Bronchial epithelial cell (primary cell): ENCODE measurements around the gene DOK3. TPM values are rescaled to one million over a fixed set of nuclear protein-coding genes. Genes with fewer than 3 reads are reported as not detected.

Source experiments
- DNase-seq: peaks from one replicate; pipeline ENCODE4 v3.0.0-alpha.2; 2010; ENCODE audit warnings: low read depth
- FAIRE-seq: peaks from 2 replicates; lab custom pipeline; 2011; peaks lifted over from hg19 to GRCh38; lab: Jason Lieb, UNC
- H3K27me3 ChIP-seq: 2 replicates; pipeline ENCODE4 v1.5.1; 2011; ENCODE audit warnings: low read length; ENCODE audit not compliant: control insufficient read depth, insufficient read depth
- H3K36me3 ChIP-seq: 2 replicates; pipeline ENCODE4 v1.5.1; 2011; ENCODE audit warnings: low read length; ENCODE audit not compliant: control insufficient read depth, insufficient read depth
- H3K4me3 ChIP-seq: 2 replicates; pipeline ENCODE4 v1.5.1; 2011; ENCODE audit warnings: mild to moderate bottlenecking, low read depth, low read length, control low read depth
- CTCF ChIP-seq: IDR thresholded peaks from 2 replicates; pipeline ENCODE4 v1.5.1; 2011; ENCODE audit warnings: mild to moderate bottlenecking, moderate library complexity, low read length, control low read depth, inconsistent platforms; ENCODE audit not compliant: insufficient read depth, severe bottlenecking
- total RNA-seq: library from RNA; depleted of rRNA; stranded (reverse); fragments of >200 nt; gene quantifications from 2 replicates; pipeline ENCODE4 v1.2.1, GENCODE V29; 2014

DOK3 gene
- total RNA-seq, 1 donor from 2014 or later = 0.53 TPM

- Histone ChIP-seq H3K36me3 (peaks cover 48% of the 10 kb centered on the region), H3K27me3 (no peaks in the 10 kb centered on the region), H3K4me3 (no peak overlapping the region)
- FAIRE-seq (no peak), DNase-seq (no peak)
- no peak for TF ChIP-seq CTCF
These were observed 16.8 kb downstream of the DOK3 start for GRCh38 chr5:177492841-177493240.

GRCh38 chr5:177491983-177492746, 17.5 kb downstream of the DOK3 start:
- FAIRE-seq (no peak), DNase-seq (no peak)
- Histone ChIP-seq H3K27me3 (no peaks in the 10 kb centered on the region), H3K4me3 (no peak overlapping the region), H3K36me3 (peaks cover 55% of the 10 kb centered on the region)
- no peak for TF ChIP-seq CTCF

- TF ChIP-seq CTCF = peak; percentile 72
- peaks cover 56% of the 10 kb centered on the region for H3K36me3 ChIP-seq
- no peak for DNase-seq
- no peak for FAIRE-seq
- H3K27me3 ChIP-seq = no peaks in the 10 kb centered on the region
- no peak overlapping the region for H3K4me3 ChIP-seq
These were observed 18.1 kb downstream of the DOK3 start for GRCh38 chr5:177491429-177491945.

GRCh38 chr5:177490992-177491391, 18.6 kb downstream of the DOK3 start:
- Histone ChIP-seq H3K4me3 (no peak overlapping the region), H3K27me3 (no peaks in the 10 kb centered on the region), H3K36me3 (peaks cover 58% of the 10 kb centered on the region)
- no peak for TF ChIP-seq CTCF
- DNase-seq = no peak
- no peak for FAIRE-seq

GRCh38 chr5:177490311-177490991, 19.2 kb downstream of the DOK3 start:
- Histone ChIP-seq H3K36me3 (peaks cover 56% of the 10 kb centered on the region), H3K4me3 (no peak overlapping the region), H3K27me3 (no peaks in the 10 kb centered on the region)
- FAIRE-seq (no peak), DNase-seq (no peak)
- no peak for TF ChIP-seq CTCF
